Measurements from ENCODE around the gene CCDC88A.
"Not testable (repeated sequence)": the region's sequence is repeated elsewhere in the genome, so short reads cannot be mapped to it uniquely, and the experiment has no call there.

CCDC88A gene

DNA sequence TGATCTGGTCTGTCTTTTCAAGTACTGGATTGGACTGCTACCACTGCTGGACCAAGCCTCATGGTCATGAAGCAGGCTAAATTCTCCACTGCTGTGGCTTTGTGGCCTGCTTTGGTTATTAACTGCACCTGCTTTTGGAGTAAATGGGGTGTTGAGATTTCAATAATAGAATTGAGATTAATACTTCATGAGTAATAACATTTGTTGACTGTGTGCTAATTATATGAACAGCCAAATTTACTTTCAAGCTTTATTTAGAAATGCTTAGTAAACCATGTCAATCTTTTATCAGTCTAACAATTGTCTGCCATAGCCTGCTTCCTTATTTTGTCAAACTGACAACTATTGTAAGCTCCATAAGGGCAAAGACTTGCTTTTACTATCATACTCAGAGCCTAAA lies 123.3 kb downstream of the CCDC88A start:
- DNase-seq (ENCODE audit: low spot score), result no peak

DNA sequence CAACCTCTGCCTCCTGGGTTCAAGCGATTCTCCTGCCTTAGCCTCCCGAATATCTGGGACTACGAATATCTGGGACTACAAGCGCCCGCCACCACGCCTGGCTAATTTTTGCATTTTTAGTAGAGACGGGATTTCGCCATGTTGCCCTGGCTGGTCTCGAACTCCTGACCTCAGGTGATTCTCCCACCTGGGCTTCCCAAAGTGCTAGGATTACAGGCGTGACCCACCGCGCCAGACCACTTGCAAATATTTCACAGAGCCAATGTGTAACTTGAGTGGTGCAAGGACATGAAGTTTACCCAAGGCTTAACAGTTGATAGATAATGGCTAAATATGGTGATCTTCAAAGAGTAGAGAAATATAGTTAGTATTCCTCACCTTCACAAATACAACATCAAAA lies 136.6 kb downstream of the CCDC88A start:
- no peak for DNase-seq (ENCODE audit: low spot score)

DNA sequence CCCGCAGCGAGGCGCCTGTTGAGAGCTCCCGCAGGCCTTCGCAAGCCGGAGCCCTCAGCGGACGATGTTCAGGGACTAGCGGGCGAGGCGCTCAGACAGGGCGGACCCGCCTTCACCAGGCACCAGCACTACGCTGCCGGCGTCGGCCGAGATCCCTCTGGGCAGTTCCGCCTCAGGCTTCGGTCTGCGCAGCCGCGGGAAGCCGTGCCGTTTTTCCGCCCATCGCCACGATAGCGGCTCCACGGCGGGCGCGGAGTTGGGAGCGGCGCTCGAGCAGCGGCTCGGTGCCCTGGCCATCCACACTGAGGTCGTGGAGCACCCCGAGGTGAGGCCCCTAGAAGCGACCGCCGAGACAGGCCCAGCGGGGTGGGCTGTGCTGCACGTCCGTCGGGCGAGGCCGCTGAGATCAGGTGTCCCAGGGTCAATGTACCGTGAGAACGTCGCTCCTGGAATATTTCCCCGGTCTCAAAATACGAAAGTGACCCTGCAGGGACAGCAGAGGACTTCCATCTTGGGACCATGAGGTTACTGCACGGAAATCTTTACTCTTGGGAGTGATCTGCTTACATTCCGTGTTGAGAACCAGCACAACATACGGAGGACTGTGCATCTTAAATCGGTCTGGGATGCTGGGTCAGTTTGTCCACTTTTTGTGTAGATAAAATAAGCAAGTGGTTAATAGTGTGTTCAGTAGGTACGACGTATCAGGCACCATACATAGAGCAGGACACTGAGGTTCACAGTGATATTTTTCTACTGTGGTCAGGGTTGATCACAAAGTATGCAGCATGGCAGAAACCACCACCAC lies 137.3 kb downstream of the CCDC88A start:
- peak; percentile 46 for DNase-seq (ENCODE audit: low spot score)

DNA sequence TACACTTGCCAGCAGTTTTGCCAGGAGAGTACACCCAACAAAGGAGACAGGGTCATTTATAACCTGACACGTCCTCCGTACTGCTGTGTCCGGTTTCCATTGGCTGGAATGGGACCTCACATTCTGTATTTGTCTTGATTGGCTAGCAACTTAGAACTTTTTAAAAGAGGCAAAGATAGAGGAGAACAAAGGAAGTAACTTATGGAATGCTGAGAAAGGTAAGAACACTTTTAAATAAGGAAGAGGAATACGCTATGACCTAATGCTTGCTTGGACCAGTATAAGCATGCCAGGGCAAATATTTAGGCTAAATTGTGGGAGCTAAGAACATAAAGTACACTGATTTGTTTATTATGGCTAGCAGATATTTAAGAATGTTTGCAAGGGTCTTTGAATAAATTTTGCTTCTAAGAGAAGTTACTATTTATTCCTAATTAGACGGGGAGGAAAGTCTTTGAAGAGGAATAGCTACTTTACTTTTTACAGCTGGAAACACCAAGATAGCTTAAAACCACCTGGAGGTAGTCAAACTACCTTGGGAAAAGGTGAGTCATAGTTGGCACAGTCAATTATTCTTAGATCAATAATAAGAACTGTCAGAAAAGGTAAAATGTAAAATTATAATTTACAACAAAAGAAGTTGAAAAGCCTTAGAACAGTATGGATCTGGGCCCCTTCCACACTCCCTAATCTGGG lies 138.7 kb downstream of the CCDC88A start:
- not testable (repeated sequence) for DNase-seq (ENCODE audit: low spot score)

DNA sequence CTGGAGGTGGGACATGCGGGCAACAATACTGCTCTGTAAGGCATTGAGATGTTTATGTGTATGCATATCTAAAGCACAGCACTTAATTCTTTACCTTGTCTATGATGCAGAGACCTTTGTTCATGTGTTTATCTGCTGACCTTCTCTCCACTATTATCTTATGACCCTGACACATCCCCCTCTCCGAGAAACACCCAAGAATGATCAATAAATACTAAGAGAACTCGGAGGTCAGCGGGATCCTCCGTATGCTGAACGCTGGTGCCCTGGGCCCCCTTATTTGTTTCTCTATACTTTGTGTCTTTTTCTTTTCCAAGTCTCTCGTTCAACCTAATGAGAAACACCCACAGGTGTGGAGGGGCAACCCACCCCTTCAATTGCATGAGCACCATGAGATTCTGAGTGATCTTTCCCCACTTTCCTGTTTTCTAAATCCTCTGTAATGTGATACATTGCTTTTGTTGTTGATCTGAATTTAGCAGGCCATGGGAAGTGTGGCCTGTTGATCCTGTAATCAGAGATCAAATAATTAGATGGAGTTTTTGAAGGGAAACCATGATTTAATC lies 139.7 kb downstream of the CCDC88A start:
- DNase-seq (ENCODE audit: low spot score), result not testable (repeated sequence)

DNA sequence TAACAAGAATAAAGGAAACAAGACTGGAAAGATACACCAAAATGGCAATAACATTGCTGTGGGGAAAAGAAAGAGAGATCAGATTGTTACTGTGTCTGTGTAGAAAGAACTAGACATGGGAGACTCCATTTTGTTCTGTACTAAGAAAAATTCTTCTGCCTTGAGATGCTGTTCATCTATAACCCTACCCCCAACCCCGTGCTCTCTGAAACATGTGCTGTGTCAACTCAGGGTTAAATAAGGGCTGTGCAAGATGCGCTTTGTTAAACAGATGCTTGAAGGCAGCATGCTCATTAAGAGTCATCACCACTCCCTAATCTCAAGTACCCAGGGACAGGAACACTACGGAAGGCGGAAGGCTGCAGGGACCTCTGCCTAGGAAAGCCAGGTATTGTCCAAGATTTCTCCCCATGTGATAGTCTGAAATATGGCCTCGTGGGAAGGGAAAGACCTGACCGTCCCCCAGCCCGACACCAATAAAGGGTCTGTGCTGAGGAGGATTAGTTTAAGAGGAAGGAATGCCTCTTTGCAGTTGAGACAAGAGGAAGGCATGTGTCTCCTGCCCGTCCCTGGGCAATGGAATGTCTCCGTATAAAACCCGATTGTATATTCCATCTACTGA lies 140.3 kb downstream of the CCDC88A start:
- DNase-seq (ENCODE audit: low spot score), result not testable (repeated sequence)

DNA sequence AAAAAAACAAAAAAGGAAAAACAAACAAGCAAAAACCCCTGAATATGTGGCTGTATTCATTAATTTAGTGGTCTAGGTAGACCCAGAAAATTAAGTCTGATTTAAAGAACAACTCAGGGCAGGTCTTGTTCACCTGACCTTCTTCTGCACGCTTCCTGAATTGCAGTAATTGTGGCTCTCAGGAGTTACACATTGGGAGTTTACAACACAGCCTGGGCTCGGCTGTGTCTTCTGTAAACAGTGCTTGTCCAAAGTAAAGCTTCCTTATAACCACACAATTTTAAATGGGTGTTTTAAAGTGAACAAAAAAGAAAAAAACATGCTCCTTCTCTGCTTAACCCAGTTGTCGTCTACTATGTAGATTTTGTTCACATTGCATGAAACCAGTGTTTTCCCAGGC lies 142.3 kb downstream of the CCDC88A start:
- DNase-seq (ENCODE audit: low spot score), result no peak

DNA sequence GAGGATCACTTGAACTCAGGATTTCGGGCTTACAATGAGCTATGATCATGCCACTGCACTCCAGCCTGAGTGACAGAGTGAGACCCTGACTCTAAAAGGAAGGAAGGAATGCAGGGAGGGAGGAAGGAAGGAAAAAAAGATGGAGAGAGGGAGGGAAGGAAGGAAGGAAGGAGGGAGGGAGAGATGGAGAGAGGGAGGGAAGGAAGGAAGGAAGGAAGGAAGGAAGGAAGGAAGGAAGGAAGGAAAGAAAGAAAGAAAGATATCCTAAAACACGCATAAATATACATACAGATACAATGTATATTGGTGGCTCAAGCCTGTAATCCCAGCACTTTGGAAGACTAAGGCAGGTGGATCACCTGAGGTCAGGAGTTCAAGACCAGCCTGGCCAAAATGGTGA lies 145.3 kb downstream of the CCDC88A start:
- DNase-seq (ENCODE audit: low spot score), result not testable (repeated sequence)

DNA sequence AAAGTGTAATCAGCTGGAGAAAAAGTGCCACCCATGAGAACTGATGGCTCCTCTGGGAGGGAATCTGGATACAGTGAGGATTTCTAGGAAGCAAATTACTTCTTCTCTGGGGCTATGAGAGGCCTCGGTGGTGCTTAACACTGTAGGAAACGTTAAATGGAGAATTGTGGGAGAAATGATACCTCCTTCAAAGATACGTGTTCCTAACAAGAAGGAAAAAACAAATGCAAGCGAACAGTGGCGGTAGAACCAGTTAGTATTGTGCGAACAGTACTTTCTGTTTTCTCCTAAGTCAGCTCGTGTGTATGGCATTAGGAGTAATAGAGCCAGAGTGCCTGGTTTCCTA lies 150.0 kb downstream of the CCDC88A start:
- DNase-seq (ENCODE audit: low spot score), result no peak

DNA sequence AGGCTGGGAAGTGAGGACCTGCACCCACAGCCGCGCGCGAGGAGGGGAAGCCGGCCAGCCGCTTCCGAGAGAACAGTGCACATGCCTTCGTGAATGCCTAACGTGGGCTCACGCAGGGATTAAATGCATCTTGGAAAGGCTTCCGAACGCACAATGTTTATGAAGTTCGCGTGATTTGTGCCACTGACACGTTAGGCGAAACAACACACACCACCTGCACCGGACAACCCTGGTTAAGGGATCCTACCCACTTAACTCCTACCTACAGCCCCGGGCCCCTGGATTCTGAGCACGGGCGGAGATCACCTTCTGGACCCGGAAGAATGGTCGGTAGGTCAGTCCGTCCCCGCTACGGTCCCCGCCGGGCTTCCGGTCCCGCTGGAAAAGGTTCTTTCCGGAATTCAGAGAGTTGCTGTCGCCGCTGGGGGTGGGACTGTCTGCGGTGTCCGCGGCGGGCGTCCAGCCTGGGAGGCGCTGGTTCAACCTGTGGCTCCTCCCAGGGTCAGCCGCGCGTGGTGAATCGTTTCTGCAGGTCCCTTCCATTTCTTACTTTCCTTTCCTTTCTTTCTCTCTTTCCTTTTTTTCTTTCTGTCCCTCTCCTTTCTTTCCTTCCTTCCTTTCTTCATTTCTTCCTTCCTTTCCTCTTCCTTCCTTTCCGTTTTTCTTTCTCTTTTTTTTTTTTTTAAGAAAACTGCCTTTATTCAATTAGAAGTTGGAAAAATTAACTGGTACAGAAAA lies 150.6 kb downstream of the CCDC88A start, which contains the start of gene MTIF2:
MTIF2 (minus strand) TSS at position 325 of the 738 bp plus-strand sequence. CDS start 5,373 bp downstream, outside the sequence.
- peak; percentile 71 for DNase-seq (ENCODE audit: low spot score)

DNA sequence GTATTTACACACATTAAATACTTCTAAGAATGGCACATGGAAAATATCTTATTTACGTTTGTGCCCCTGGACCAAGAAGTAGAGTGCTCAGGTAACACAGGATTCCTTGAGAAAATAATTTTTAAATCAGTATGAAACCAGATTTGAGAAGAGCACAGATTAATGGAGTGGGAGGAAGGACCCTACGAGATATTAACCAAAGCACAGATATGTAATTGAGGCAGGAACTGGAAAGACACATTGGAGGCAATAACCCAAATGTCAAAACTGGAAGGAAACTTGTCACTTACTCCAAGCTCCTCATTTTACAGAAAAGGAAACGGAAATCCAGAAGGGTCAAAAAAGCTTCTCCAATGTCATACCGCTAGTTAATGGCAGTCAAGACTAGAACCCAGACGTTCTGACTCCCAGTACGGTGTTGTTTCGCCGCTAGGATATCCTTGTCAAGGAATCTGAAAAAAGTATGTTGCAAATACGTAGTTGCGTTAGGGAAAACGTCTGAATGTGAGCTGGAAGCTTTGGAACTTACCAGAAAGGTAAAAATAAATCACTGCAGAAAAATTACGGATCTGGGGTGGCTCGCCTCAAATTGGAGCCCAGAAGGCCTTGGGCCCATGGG lies 151.3 kb downstream of the CCDC88A start:
- peak; percentile 7 for DNase-seq (ENCODE audit: low spot score)

DNA sequence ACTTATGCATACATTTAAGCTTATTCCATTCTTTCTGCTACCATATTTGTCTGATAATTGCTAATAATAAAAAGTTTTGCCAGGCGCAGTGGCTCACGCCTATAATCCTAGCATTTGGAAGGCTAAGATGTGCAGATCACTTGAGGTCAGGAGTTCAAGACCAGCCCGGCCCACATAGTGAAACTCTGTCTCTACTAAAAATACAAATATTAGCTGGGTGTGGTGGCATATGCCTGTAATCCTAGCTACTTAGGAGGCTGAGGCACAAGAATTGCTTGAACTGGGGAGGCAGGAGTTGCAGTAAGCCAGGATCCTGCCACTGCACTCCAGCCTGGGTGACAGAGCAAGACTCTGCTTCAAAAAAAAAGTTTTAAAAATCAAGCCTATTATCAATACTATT lies 160.1 kb downstream of the CCDC88A start:
- DNase-seq (ENCODE audit: low spot score), result not testable (repeated sequence)

DNA sequence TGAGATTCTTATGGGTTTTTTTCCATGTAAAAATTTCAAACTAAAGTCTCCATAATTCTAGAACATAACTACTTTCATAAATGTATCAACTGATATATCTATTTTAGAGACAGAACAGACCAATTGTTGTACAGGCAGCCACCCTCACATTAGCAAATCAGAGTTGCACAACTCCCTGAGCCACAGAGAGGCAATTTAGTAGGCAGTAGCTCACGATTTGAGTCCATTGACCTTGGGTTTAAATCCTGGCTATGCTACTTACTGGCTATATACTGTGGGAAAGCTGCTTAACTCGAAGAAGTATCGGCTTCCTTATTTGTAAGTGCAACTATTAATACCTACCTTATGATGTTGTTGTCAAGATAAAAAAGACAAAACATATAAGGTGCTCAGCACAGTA lies 166.8 kb downstream of the CCDC88A start:
- DNase-seq (ENCODE audit: low spot score), result no peak

DNA sequence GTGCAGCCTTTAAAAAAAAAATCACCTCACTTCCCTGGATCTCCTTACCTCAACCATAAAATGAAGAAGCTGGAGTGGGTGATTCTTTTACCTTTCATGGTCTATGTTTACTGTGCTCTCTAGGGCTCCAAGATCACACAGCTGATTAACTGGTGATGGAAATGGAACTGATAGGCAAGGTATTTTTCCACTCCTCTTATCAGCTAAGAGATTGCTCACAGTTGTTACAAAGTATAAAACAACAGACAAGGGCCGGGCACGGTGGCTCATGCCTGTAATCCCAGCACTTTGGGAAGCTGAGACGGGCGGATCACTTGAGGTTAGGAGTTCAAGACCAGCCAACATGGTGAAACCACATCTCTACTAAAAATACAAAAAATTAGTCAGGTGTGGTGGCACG lies 172.6 kb downstream of the CCDC88A start:
- no peak for DNase-seq (ENCODE audit: low spot score)

DNA sequence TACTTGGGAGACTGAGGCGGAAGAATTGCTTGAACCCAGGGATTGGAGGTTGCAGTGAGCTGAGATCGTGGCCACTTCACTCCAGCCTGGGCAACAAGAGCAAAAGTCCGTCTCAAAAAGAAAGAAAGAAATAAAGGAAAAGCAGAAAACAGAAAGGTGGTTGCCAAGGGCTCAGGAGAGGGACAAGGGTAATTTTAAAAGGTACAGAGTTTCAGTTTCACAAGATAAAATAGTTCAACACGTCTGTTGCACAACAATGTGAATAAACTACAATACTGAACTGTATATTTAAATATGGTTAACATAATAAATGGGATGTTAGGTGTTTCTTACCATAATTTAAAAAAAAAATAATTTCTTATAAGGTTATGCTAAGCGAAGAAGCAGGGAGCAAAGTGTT lies 174.2 kb downstream of the CCDC88A start:
- DNase-seq (ENCODE audit: low spot score), result no peak

DNA sequence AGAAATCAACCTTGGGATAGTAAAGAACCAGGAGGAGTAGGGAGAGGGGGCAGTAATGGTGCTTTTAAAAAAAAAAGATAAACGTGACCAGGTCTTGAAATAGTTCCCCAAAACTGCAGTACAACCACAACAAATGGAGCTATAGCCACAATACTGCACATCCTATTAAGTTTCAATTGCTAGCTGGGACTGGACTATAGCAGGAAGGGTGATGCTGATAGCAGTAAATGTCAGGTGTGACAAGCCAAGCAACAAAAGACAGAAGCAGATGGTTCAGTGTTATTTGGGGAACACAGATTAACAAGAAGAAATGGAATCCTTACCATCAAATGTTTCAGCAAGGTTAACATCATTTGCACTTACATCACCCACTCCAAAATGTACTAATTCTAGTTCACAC lies 177.0 kb downstream of the CCDC88A start:
- DNase-seq (ENCODE audit: low spot score), result no peak

DNA sequence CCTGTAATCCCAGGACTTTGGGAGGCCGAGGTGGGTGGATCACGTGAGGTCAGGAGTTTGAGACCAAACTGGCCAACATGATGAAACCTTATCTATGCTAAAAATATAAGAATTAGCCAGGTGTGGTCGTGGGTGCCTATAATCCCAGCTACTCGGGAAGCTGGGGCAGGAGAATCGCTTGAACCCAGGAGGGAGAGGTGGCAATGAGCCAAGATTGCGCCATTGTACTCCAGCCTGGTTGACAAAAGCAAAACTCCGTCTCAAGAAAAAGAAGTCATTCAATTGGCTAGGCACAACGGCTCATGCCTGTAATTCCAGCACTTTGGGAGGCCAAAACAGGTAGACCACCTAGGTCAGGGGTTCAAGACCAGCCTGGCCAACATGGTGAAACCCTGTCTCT lies 178.1 kb downstream of the CCDC88A start:
- not testable (repeated sequence) for DNase-seq (ENCODE audit: low spot score)

DNA sequence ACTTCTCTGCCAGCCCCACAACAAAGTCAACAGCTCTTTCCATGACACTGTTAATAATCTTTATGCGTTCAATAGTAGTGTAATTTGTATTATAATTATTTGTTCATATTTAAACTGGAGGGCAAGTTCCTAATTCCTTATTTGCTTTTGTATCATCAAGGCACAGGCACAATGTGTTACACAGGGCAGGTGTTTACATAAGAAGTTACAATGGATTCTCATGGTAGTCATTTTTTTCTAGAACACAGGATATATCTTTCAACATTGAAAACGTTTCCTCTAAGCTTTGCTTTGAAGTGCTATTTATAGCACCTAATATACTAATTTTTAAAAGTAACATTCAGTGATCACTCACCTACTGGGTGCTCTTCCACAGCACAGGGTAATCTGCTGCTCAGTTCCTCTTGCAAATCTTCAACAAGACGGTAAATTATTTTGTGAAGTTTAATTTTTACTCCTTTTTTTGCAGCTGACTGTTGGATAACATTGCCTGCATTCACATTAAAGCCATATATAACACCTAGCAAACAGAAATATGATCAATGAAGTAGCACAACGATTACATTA lies 179.9 kb downstream of the CCDC88A start:
- DNase-seq (ENCODE audit: low spot score), result no peak

Data from HuH-7.5 (cell line).